Measurements from ENCODE around the gene NFS1.

Gene NFS1

GRCh38 chr20:35635652-35636051, 63.5 kb downstream of the NFS1 start:
- no peak for DNase-seq

GRCh38 chr20:35632539-35633115, 66.5 kb downstream of the NFS1 start:
- DNase-seq = no peak

DNA sequence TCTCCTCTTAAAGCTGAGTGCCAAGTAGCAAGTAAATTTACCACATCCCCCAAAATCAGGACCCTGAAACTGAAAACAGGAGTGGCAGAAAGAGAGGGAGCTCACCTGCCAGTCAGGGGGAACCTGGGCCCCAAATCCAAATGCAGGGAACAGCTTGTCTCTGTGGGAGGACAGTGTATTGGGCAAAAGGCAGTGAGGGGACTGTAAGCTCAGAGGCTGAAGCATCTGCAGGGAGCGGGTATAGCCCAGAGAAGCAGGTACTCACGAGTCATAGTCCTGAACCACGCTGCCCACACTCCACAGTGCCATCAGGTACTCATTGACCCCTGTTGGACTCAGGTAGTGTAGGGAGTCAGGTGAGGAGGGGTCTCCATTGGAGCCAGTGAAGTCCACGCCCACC, 68.5 kb downstream of the NFS1 start:
- DNase-seq = no peak

GRCh38 chr20:35629427-35630145, 69.6 kb downstream of the NFS1 start:
- DNase-seq = no peak

GRCh38 chr20:35627121-35627520, 72.0 kb downstream of the NFS1 start:
- DNase-seq = no peak

- no peak for DNase-seq
These were observed 72.7 kb downstream of the NFS1 start for GRCh38 chr20:35626386-35627001.

DNA sequence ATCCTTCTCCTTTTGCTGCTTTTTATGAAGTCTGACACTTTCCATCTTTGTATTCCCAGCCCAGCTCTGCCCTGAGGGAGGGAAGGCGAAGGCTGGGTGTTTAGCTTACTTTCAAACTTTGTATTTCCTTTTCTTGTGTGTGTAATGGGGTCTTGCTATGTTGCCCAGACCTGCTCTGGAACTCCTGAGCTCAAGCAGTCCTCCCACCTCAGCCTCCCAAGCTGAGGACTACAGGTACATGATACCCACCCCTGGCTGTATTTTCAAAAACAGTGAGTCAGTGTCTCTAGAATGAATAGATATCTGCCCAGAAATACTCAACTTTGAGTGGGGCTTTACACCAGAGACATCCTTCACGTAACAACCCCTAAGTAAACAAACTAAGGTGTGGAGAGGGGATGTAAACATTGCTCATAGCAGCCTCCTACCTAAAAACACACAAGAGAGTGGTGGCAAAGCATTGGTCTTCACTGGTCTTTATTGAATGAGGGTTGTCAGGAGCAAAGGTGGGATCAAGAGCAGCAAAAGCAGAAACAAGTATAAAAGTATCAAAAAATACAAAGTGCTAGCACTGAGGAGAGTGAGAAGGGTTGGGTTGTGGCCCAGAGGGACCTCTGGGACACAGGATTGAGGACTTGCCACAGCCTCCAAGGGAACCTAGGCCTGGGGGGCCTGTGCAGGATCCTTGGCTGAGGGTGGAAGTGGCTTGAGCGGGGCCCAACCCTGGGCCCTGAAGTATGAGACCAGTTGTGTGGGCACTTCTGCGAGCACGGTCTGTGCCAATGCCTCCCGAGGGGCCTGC, 73.4 kb downstream of the NFS1 start:
- DNase-seq = no peak

- DNase-seq = no peak
These were observed 77.6 kb downstream of the NFS1 start for GRCh38 chr20:35621560-35621946.

GRCh38 chr20:35620818-35621559, 78.2 kb downstream of the NFS1 start:
- no peak for DNase-seq

DNA sequence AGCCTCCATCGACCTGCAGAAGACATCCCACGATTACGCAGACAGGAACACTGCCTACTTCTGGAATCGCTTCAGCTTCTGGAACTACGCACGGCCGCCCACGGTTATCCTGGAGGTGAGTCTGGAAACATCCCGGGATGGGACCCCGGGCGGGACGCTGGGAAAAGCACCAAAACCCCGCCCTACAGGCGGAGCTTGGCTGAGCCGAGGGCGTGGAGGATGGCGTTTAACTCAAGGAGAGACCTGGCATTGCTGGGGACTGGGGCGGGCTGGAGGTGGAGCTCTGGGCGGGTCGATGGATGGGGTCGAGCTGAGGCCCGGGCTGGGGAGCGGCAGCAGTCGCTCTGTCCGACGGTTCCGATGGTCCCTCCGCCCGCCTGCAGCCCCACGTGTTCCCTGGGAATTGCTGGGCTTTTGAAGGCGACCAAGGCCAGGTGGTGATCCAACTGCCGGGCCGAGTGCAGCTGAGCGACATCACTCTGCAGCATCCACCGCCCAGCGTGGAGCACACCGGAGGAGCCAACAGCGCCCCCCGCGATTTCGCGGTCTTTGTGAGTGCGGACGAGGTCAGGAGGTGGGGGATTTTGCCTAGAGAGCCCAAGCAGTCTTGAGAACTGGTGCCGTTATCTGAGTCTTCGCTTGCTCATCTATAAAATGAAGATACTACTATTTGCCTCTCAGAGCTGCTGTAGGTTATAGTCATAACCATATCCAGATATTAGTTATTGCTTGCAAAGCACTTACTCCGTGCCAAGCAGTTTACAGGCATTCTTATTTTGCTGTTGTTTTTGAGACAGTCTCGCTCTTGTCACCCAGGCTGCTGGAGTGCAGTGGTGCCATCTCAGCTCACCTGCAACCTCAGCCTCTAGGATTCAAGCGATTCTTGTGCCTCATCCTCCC, 79.7 kb downstream of the NFS1 start:
- DNase-seq = peak; percentile 86

GRCh38 chr20:35618263-35619131, 80.7 kb downstream of the NFS1 start:
- no peak for DNase-seq
